Measurements from ENCODE around the gene DSG4.
"Not testable (repeated sequence)": the region's sequence is repeated elsewhere in the genome, so short reads cannot be mapped to it uniquely, and the experiment has no call there.

The DSG4 gene, protein sequence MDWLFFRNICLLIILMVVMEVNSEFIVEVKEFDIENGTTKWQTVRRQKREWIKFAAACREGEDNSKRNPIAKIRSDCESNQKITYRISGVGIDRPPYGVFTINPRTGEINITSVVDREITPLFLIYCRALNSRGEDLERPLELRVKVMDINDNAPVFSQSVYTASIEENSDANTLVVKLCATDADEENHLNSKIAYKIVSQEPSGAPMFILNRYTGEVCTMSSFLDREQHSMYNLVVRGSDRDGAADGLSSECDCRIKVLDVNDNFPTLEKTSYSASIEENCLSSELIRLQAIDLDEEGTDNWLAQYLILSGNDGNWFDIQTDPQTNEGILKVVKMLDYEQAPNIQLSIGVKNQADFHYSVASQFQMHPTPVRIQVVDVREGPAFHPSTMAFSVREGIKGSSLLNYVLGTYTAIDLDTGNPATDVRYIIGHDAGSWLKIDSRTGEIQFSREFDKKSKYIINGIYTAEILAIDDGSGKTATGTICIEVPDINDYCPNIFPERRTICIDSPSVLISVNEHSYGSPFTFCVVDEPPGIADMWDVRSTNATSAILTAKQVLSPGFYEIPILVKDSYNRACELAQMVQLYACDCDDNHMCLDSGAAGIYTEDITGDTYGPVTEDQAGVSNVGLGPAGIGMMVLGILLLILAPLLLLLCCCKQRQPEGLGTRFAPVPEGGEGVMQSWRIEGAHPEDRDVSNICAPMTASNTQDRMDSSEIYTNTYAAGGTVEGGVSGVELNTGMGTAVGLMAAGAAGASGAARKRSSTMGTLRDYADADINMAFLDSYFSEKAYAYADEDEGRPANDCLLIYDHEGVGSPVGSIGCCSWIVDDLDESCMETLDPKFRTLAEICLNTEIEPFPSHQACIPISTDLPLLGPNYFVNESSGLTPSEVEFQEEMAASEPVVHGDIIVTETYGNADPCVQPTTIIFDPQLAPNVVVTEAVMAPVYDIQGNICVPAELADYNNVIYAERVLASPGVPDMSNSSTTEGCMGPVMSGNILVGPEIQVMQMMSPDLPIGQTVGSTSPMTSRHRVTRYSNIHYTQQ

DNA sequence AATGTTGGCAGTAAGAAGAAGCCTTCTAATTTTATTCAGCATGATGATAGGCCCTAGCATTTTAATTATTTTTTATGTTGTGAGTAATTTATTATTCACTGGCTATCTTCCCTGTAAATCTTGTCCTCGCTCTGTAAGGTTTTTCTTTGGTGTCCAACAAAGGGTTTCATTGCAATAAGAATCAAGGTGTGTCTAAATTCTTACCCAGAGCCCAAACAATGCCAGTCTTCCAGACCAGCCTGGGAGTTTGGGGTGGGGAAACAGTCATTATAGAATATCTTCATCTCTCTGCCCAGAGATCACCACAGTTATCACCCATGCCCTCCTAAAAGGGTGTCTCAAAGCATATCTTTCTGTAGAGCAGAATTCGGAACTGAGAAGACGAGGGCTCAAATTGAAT lies at the start of gene DSG4:
Gene DSG4 (plus strand): TSS at position 301 of the 400 bp plus-strand sequence. CDS start 135 bp downstream, outside the sequence.
- DNase-seq, result no peak

DNA sequence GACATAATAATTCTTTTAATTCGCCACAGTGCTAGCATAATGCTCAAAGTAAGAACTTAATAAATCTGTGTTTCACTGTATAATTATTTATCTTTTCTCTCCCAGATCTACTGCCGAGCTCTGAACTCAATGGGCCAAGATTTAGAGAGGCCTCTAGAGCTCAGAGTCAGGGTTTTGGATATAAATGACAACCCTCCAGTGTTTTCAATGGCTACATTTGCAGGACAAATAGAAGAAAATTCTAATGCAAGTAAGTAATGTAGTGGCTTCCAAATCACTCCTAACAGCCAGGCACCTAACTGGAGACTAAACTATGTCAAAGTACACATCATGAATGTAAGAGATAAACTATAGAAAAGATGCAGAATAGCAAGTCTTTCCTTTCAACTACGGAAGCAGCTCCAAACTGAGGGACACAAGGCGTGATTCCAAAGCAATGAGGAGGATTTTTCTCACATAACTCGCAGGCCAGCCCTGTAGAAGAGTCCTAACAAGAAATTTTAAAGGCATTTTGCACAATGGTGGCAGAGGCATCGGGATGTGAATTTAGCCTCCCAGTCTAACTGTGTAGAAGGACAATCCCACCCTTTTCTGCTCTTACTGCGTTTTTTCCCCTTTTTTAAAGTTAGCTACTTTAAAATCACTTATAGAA lies 46.7 kb upstream of the DSG4 start:
- DNase-seq, result no peak

DNA sequence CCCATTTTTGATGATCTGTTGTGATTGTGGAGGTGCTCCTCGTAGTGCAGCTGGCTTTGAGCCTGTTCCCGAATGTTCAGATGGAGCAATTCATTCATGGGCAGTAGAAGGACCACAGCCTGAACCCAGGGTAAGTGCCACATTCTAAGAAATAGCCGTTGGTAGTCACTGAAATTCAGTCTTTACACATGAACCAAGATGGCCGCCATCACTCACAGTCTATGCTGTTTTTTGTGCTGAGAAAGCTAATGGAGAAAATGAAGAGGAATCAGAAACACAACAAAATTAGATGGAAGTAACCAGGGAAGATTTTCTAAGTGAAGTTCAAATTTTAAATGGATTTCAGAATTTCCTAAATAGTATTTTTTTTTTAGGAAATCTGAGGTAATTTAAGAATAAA lies 33.1 kb upstream of the DSG4 start:
- DNase-seq, result no peak

DNA sequence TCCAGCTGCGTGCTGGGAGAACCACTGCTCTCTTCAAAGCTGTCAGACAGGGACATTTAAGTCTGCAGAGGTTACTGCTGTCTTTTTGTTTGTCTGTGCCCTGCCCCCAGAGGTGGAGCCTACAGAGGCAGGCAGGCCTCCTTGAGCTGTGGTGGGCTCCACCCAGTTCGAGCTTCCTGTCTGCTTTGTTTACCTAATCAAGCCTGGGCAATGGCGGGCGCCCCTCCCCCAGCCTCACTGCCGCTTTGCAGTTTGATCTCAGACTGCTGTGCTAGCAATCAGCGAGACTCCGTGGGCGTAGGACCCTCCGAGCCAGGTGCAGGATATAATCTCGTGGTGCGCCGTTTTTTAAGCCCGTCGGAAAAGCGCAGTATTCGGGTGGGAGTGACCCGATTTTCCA lies 23.2 kb upstream of the DSG4 start:
- not testable (repeated sequence) for DNase-seq

DNA sequence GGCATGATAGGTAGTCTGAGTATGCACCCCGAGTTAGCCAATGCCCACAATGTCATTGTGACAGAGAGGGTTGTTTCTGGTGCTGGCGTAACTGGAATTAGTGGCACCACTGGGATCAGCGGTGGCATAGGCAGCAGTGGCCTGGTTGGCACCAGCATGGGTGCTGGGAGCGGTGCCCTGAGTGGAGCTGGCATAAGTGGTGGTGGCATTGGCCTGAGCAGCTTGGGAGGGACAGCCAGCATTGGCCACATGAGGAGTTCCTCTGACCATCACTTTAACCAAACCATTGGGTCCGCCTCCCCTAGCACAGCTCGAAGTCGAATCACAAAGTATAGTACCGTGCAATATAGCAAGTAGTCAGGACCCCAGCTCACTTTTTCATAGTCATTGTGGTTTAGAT lies 21.6 kb upstream of the DSG4 start:
- no peak for DNase-seq

DNA sequence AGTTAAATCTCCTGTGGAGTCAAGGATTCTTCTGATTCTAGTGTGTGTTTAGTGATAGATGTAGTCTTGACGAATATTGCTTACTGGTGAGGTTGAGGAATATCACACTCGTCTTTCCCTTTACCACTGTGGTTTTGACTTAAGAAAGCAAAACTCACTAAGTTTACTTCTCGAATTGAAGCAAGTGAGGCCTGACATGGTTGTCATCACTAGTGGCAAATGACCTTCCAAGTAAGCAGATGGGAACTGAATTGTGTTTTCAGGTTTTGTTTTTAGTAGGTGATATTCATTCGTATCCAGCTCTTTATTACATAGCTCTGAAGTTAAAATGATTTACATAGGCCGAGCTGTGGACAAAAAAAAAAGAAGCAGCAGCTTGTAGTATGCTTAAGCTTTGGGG lies 20.6 kb upstream of the DSG4 start:
- no peak for DNase-seq

DNA sequence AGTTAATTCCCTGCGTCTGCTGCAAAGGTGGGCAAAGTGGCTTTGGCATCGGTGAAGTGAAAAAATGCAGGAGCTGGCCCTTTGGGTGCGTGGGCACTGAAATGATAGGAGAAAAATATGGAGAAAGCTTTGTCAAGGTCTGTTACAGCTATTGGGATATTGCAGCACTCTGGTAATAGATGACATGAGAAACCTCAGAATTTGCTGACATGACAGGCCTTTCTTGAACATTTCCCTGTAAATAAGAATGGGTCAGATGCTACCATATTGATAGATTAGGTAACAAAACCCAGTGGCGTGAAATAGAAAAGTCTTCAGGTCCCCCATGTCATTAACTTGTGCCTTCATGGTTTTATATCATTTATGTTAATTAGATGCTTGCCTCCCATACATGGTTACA lies 12.4 kb upstream of the DSG4 start:
- no peak for DNase-seq

DNA sequence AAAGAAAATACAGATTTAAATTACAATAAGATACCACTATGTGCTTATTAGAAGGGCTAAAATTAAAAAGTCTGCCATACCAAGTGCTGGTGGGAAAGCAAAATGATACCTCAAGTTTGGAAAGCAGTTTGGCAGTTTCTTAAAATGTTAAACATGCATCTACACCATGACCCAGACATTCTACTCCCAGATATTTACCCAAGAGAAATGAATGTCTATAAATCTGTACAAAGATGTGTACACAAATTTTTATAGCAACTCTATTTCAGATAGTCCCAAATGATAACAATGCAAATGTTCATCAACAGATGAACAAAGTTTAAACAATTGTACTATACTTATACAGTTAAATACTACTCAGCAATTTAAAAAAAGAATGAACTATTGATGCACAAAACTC lies 7.1 kb upstream of the DSG4 start:
- no peak for DNase-seq

DNA sequence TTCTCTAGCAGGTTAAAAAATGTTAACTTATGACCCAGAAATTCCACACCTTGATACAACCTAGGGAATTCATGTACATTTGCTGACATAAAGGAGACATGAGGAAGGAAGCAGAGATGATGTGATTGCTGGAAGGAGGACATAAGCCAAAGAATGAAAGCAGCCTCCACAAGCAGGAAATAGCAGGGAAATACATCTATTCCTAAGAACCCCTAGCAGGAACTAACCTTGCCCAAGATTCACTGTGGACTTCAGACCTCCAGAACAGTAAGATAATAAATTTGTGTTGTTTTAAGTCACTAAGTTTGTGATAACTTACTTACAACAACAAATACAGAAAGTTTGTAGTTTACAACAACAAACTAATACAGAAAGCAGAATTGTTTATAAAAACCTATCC lies 4.6 kb upstream of the DSG4 start:
- DNase-seq, result no peak

DNA sequence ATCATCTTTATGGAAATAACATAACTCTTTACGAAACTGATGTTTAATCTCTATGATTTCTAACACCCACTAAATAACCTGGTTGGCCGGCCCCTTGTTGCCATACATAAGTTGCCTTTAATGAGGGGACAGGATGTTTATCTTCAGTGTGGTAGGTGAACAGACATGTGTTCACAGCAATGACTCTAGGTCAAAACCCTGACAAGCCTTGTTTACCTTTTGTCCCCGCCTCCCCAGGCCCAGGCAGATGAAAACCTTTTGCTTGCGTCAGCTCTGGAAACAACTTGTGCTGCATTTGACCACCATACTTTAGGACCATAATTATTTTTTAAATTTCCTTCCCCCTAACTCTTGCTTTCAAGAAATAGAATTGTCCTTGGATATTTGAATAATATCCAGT lies 2.9 kb upstream of the DSG4 start:
- no peak for DNase-seq

DNA sequence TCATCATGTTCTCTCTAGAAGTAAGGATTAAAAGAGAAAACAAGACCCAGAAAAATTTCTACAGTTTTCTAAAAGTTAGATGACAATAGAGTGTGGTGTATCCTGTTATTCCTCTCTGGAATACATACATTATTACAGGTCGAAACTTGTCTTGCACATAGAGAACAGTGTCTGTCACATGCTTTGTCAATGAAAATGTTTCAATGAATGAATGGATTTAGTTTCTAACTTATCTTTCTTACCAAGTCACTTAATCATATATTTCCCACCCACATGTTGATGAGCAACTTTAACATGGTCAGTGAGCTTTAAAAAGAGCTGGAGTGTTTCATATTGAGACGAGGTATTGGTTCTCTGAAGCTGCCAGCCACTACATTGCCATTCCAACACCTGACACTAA lies 4.3 kb downstream of the DSG4 start:
- no peak for DNase-seq

DNA sequence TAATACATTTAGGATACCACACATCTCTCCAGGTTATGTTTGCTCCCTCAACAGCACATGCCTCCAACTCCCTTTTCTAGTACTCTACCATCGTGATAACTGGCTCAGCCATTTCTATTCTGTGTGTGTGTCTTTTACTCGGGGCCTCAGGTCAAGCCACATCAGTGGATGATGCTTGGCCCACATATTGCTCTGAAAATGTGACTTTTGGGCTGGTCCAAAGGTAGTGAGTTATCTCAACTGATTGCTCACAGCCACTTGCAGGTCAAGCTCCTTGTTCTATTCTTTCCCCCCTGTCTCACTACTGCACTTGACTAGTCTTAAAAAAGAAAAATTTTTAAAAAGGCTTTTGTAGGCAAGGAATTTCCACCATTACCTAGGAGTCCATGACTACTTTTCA lies 5.5 kb downstream of the DSG4 start:
- DNase-seq, result no peak

DNA sequence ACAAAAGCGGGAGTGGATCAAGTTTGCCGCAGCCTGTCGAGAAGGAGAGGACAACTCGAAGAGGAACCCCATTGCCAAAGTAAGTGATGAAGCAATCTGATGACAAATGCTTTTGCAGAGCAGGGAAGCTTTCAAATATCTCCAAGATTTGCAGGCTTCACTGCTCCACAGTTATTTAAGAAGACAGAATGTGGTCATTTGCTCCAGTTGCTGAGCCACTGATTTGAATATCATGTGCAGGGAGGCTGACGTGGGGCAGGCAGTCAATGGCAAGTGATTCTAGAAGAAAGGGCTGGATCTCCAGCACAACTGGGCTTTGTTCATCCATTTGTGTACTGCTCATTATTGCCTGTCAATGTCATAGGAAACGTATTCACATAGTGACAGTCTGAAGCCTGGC lies 10.2 kb downstream of the DSG4 start:
- DNase-seq, result no peak

DNA sequence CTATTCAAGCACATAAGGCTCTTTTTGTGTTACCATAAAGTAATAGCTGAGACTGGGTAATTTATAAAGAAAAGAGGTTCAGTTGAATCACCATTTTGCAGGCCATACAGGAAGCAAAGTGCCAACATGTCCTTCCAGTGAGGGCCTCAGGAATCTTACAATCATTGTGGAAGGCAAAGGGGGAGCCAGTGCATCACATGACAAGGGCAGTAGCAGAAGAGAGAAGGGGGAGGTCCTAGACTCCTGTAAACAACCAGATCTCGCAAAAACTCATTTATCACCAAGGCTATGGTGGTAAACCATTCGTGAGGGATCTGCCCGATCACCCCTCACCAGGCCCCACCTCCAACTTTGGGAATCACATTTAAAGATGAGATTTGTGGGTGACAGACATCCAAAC lies 16.7 kb downstream of the DSG4 start:
- no peak for DNase-seq

DNA sequence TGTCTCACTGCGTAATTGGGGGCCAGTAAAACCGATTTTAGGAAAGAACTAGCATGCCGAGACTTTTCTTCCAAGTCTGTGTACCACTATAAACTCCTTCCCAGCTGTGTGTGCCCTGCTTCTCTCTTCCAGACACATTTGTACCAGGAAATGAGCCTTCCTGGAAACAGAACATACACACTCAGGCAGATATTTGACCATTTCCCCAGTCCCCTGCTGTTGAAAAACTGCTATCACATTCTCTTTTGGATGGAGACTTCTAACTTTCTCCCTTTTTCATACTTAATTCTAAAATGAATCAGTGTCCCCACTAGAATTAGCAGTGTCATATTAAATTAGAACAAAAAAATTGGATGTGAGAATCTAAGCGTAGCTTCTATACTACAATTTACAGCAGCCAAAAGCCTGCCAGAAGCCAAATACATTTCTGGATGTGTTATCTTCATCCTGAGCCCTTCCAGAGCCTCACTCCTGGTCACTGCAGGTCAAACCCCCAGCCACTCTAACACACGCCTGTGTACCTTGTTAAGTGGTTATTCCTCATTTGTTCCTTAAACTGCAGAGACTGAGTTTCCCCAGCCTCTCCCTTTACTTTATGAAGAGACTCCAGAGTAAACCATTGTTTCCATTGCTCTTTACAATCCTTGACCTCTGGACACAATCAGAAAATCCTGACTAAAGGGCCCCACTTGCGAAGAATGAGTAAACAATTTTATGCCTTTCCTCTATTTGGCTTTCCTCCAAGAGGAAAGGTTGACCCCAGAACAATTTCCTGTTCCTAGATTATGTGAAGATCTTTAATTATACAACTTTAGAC lies 20.4 kb downstream of the DSG4 start:
- DNase-seq, result no peak

DNA sequence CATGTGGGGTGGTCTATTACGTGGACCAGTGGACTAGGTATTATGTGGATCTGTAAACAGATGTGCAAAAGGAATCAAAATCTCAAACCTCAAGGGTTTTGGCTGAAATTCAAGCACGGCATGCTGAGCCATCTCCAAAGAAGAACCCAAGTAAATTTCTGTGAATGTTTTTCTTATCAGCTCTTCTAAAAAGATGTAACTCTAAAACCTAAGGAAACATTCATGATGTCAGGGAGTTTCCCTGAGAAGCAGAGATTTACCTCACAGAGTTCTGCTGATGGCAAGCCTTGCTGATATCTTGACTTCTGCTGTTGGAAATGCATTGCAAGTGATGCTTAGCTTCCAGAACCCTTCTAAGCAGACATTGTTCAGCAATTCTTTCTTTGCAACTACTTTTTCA lies 21.6 kb downstream of the DSG4 start:
- no peak for DNase-seq

DNA sequence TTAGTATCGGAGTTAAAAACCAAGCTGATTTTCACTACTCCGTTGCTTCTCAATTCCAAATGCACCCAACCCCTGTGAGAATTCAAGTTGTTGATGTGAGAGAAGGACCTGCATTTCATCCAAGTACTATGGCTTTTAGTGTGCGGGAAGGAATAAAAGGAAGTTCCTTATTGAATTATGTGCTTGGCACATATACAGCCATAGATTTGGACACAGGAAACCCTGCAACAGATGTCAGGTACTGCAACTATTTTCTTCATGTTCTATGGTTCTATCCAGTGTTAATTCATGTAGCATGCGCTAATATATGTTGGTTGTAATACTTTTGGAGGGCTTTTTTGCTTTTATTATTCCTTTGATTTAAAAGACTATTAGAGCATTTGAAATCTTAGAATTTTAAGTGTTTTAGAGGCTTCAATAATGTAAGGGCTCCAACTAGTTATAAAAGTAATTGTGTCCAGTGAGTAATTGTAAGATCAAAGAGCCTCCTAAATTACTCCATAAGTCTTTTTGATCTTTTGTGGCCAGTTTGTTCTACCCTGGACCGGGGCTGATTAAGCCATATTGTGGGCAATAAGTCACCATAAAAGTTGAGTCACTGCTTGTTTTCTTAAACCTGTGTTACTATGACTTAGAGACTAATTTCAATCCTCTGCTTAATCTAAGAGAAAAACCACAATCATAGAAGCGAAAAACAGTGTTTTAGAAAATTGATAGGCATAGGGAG lies 22.9 kb downstream of the DSG4 start:
- DNase-seq, result no peak

DNA sequence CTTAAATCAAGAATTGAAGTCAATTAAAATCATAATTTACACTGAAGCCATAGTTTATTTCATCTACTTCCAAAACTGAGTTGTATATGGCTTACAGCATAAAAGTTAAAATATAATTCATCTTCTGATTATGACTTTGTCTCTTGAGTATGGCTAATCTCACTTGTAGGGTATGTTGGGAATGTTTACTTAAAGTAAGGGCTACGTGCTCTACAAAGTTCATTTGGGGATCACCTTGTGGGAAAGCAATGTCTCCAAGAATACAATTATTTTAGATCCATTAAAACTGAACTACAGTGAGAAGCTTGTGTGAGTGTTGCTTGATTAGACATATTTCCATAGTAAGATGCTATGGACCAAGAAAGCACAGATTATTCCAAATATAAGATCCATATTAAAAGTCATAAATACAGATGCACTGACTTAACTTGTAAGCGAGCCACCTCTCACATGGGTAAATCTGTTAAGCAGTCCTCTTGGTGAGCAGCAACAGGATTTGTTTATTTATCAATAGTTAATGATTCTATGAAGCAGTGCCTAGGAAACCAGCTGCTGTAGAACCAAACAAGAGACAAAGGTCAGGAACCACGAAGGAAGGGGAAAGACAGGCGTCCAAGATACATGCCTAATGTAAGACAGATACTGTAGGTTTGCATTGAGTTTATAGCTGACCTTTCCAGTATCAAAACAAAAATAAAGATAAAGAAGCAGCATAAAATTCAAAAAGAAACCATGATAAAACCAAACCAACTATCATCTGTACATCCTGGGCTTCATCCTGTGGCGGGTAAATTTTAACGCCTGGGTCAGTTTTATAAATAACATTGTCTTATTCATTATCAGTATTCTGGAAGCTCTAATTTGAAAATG lies 24.8 kb downstream of the DSG4 start:
- DNase-seq, result no peak

DNA sequence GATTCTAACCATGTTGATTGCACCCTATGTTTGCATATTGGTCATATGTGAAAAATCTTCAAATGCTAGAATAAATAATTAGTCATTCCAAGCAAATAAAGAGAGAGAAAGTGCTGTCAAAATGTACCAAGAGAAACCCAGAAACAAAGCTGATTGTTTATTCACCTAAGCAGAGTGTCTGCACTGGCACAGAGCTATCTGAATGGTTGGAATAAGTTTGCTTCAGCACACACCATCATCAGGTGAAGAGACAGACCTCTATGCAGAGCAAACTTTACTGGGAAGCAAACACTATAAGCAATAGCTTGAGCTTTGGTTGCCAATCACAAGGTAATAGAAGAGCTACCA lies 25.4 kb downstream of the DSG4 start:
- DNase-seq, result no peak

DNA sequence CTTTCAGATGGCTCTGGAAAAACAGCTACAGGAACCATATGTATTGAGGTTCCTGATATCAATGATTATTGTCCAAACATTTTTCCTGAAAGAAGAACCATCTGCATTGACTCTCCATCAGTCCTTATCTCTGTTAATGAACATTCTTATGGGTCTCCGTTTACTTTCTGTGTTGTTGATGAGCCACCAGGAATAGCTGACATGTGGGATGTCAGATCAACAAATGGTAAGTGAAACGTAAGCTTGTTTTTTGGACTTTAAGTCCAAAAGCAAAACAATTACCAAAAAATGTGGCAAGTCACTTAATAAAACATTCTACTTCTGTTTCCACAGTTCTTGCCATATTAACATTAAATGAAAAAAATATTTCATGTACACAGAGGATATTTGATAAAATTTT lies 26.8 kb downstream of the DSG4 start:
- no peak for DNase-seq

DNA sequence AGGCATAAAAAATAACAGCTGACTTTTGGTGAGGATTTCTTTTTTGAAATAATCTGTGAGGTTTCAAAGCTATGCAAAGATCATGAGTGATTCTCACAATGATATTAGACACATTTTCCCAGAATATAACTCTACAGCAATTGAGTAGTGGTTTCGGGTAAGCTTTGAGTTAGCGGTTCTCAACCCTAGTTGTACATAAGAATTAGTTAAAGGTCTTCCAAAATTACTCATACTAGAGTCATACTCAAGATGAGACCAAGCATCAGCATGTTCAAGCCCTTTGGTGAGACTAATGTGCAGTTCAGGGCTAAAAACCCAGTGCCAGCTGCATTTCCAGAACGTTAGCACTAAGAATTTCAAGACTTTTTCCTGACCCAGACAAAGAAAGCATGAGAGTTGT lies 31.1 kb downstream of the DSG4 start:
- no peak for DNase-seq

All from activated CD4-positive, CD25-positive, alpha-beta regulatory T cell treated with anti-CD3 and anti-CD28 coated beads, Interleukin-2, amount 50 U/mL, for 72 hours (primary cell).